Measurements from ENCODE around the gene PHGDH.

DNA sequence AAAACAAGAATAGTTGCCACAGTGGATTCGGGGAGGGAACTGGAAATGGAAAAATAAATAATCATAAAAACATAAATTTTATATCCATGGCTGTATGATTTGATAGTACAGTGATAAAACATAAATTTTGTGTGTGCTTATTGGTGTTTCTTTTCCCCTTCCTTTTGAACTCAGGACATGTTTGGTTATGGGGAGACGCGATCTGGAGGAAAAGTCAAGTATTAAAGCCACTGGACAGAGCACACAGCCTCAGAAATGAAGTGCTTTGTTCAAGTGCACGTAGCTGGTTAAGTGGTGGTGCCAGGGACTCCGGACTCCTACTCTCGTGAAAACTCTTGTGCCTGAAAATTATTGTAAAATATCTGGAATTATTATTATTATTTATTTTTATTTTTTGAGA is 66.6 kb downstream of the PHGDH start:
- TF ChIP-seq EZH2 (IDR thresholded peaks at IDR 0.05; ENCODE audit: insufficient read depth, poor library complexity, severe bottlenecking): no peak
- TF ChIP-seq EZH2phosphoT487 (IDR thresholded peaks at IDR 0.05; ENCODE audit: insufficient read depth, low read depth): no peak

Measured in GM23248 (cell line).